Upper lobe of left lung (tissue), 6 donors: ENCODE results near the gene KCP. TPM values are rescaled to one million over a fixed set of nuclear protein-coding genes. Genes with fewer than 3 reads are reported as not detected.

Source experiments
- ATAC-seq, 2 donors: fragments of 200-7000 bp; cut with Tn5 transposase; one replicate each; pipeline ENCODE4 v1.9.1; 2022; ENCODE audit warnings: mild to moderate bottlenecking in 2 of 2, moderate library complexity in 2 of 2; ENCODE audit not compliant: low FRiP score in 2 of 2
- DNase-seq, 2 donors: peaks; one replicate each; pipeline ENCODE4 v3.0.0-alpha.2; 2019 to 2020
- H3K27ac ChIP-seq, 4 donors: fragments of 200-600 bp; sonication (generic); one replicate each; pipeline ENCODE4 v1.5.1; 2016 to 2019
- H3K27me3 ChIP-seq, 4 donors: fragments of 200-600 bp; sonication (generic); one replicate each; pipeline ENCODE4 v1.5.1; 2017 to 2019
- H3K36me3 ChIP-seq, 4 donors: fragments of 200-600 bp; sonication (generic); one replicate each; pipeline ENCODE4 v1.5.1; 2016 to 2019
- H3K4me1 ChIP-seq, 4 donors: fragments of 200-600 bp; sonication (generic); one replicate each; pipeline ENCODE4 v1.5.1; 2018 to 2019
- H3K4me3 ChIP-seq, 4 donors: fragments of 200-600 bp; sonication (generic); one replicate each; pipeline ENCODE4 v1.5.1; 2017 to 2019; ENCODE audit warnings: mild to moderate bottlenecking in 2 of 4, moderate library complexity in 1 of 4
- H3K9me3 ChIP-seq, 4 donors: fragments of 200-600 bp; sonication (generic); one replicate each; pipeline ENCODE4 v1.5.1; 2018 to 2019
- EP300 ChIP-seq, 4 donors: sonication (generic); formaldehyde crosslinking; IDR thresholded peaks; one replicate each; pipeline ENCODE4 v1.5.1; 2017; ENCODE audit warnings: antibody characterized with exemption in 4 of 4, control low read depth in 2 of 4
- POLR2A ChIP-seq, 4 donors: fragments of 450-650 bp; IDR thresholded peaks; one replicate each; pipeline ENCODE4 v1.5.1; 2016 to 2017; ENCODE audit warnings: antibody characterized with exemption in 4 of 4, mild to moderate bottlenecking in 2 of 4
- POLR2AphosphoS5 ChIP-seq, 2 donors: sonication (generic); formaldehyde crosslinking; IDR thresholded peaks; one replicate each; pipeline ENCODE4 v1.5.1; 2017; ENCODE audit warnings: antibody characterized with exemption in 2 of 2
- WGBS, 2 donors: methylation state at CpG; one replicate each; pipeline ENCODE4 v1.1.5; 2017 to 2018; 5-methylcytosine and 5-hydroxymethylcytosine counted together
- total RNA-seq, 6 donors: library from RNA; depleted of rRNA in 4 of 6; stranded (reverse); fragments of >200 nt in 4 of 6; gene quantifications; one replicate each; pipeline versions ENCODE4 v1.1.0 to v1.2.1, GENCODE V29; 2016 to 2021
- TF ChIP-seq, protein P1 (sequence below), 6 experiments: fragments of 450-650 bp in 4 of 6; fragments of 200-600 bp in 2 of 6; sonication (generic) in 2 of 6; IDR thresholded peaks; one replicate each; pipeline ENCODE4 v1.5.1; 2016 to 2019; ENCODE audit warnings: antibody characterized with exemption in 6 of 6
- donor health status: DM: no; HTN: no; CAD: no; lungs with moderate emphysema.
- donor health status: DM: no; HTN: yes; CAD: no; lungs with severe emphysema.

Gene KCP
- total RNA-seq, 6 donors from 2014 or later, result 0.15 to 2.1 (median 1.1) TPM; not detected in 1

DNA sequence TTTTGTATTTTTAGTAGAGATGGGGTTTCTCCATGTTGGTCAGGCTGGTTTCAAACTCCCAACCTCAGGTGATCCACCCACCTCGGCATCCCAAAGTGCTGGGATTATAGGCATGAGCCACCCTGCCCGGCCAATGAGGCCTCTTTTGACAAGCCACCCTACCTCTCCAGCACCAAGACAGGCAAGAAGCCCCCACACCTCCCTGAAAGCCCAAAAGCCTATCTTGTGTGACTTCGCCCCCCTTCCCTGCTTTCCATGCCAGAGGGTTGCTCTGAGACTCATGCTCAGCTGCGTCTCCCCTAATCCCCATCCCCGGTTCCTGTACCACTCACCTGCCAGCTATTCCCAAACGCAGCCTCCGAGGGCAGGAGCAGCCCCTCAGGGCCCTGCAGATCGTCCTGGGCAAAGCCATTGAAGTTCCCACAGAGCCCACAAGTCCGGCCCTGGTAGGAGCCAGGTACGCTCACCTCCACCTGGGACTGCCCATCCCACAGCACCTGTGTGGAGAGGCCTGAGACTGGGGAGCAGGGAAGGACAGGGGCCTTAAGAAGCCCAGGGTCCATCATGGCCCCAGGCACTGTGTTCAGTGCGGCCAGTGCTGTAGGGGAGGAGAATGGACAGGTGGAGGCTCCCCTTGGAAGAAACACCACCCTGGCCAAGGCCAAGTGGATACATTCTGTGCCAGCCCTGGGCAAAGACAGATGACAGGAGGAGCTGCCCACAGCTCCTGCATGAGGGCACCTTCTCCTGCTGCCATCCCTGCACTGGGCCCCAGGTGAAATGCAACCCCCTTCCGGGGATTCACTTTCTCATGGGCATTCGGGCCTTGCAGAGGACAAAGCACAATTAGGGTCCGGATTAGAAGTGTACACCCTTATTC, 32.0 kb downstream of the KCP start:
- TF ChIP-seq EP300 (IDR thresholded peaks at IDR 0.05), result no peak
- no peak for TF ChIP-seq POLR2AphosphoS5 (IDR thresholded peaks at IDR 0.05)
- TF ChIP-seq, protein P1, sequence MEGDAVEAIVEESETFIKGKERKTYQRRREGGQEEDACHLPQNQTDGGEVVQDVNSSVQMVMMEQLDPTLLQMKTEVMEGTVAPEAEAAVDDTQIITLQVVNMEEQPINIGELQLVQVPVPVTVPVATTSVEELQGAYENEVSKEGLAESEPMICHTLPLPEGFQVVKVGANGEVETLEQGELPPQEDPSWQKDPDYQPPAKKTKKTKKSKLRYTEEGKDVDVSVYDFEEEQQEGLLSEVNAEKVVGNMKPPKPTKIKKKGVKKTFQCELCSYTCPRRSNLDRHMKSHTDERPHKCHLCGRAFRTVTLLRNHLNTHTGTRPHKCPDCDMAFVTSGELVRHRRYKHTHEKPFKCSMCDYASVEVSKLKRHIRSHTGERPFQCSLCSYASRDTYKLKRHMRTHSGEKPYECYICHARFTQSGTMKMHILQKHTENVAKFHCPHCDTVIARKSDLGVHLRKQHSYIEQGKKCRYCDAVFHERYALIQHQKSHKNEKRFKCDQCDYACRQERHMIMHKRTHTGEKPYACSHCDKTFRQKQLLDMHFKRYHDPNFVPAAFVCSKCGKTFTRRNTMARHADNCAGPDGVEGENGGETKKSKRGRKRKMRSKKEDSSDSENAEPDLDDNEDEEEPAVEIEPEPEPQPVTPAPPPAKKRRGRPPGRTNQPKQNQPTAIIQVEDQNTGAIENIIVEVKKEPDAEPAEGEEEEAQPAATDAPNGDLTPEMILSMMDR (IDR thresholded peaks at IDR 0.05), result no peak
- TF ChIP-seq POLR2A (IDR thresholded peaks at IDR 0.05), result no peak
- Histone ChIP-seq H3K4me1 (no peaks in the 10 kb centered on the region), H3K36me3 (no peaks in the 10 kb centered on the region), H3K9me3 (no peaks in the 10 kb centered on the region), H3K27ac (no peak overlapping the region), H3K4me3 (no peak overlapping the region), H3K27me3 (peaks cover 0 to 5% (median 0%) of the 10 kb centered on the region in 4 donors)
- WGBS, 2 donors, result 90 to 91% methylated on average over 10 to 14 of the region's 14 CpGs
- DNase-seq, result no peak
- ATAC-seq, result no peak

GRCh38 chr7:128877756-128878120, 32.8 kb downstream of the KCP start:
- Histone ChIP-seq H3K4me3 (no peak overlapping the region), H3K27me3 (peaks cover 0 to 5% (median 0%) of the 10 kb centered on the region in 4 donors), H3K36me3 (no peaks in the 10 kb centered on the region), H3K9me3 (no peaks in the 10 kb centered on the region), H3K27ac (no peak overlapping the region), H3K4me1 (no peaks in the 10 kb centered on the region)
- DNase-seq, result no peak
- ATAC-seq, result no peak
- TF ChIP-seq POLR2AphosphoS5 (IDR thresholded peaks at IDR 0.05) (no peak), EP300 (IDR thresholded peaks at IDR 0.05) (no peak), POLR2A (IDR thresholded peaks at IDR 0.05) (no peak)
- TF ChIP-seq, protein P1 (IDR thresholded peaks at IDR 0.05), result no peak
- 64 to 66% methylated on average over 2 to 4 of the region's 4 CpGs for WGBS, 2 donors

DNA sequence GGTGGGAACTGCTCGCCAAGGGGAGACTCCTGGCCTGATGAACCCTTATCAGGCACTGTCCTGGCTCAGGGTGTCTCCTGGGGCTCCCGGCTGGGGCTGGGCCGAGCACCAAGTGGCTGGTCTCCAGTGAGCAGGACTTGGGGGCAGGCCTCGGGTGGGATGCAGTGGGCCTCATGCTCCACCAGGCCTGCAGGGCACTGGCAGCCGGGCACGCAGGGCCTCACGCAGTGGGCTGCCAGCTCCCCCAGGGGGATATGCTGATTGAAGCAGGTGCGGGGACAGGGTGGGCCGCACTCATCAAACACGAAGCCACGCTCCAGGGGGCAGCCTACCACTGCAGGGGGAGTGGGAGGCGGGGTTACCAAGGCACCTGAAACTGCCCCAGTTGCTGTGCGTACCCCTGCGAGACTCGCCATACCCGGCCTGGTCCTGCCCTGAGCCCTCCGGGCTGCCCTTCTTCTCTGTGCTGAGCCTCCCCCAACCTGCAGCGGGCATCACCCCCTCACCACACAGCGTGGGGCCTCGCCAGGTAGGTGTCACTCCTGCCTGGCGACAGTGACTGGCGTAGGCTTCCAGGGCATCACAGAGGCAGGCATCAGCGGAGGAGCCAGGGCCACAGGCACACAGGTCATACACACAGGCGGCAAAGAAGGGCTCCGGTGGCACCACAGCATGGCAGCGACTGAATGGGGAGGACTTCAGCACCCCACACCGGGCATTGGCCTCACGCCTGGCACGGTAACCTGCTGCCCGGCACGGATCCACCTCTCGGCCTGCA, 33.3 kb downstream of the KCP start:
- H3K27ac ChIP-seq, result no peak overlapping the region
- H3K4me3 ChIP-seq, result no peak overlapping the region
- peaks cover 0 to 5% (median 0%) of the 10 kb centered on the region in 4 donors for H3K27me3 ChIP-seq
- no peak for TF ChIP-seq POLR2A (IDR thresholded peaks at IDR 0.05)
- TF ChIP-seq, protein P1 (IDR thresholded peaks at IDR 0.05), result no peak
- no peak for TF ChIP-seq POLR2AphosphoS5 (IDR thresholded peaks at IDR 0.05)
- no peak for TF ChIP-seq EP300 (IDR thresholded peaks at IDR 0.05)
- H3K4me1 ChIP-seq, result no peaks in the 10 kb centered on the region
- DNase-seq, result peak in 1 of 2 donors; percentile 76
- no peaks in the 10 kb centered on the region for H3K9me3 ChIP-seq
- 93 to 94% methylated on average over 3 to 22 of the region's 32 CpGs for WGBS, 2 donors
- H3K36me3 ChIP-seq, result no peaks in the 10 kb centered on the region
- ATAC-seq, result no peak

GRCh38 chr7:128876586-128876977, 33.9 kb downstream of the KCP start:
- H3K4me1 ChIP-seq, result no peaks in the 10 kb centered on the region
- H3K9me3 ChIP-seq, result no peaks in the 10 kb centered on the region
- no peak for TF ChIP-seq POLR2AphosphoS5 (IDR thresholded peaks at IDR 0.05)
- no peak overlapping the region for H3K4me3 ChIP-seq
- no peak for ATAC-seq
- no peaks in the 10 kb centered on the region for H3K36me3 ChIP-seq
- DNase-seq, result no peak
- H3K27ac ChIP-seq, result no peak overlapping the region
- peaks cover 0 to 5% (median 0%) of the 10 kb centered on the region in 4 donors for H3K27me3 ChIP-seq
- whole genome bisulfite sequencing, 2 donors, result 67 to 78% methylated on average over 1 to 5 of the region's 5 CpGs

DNA sequence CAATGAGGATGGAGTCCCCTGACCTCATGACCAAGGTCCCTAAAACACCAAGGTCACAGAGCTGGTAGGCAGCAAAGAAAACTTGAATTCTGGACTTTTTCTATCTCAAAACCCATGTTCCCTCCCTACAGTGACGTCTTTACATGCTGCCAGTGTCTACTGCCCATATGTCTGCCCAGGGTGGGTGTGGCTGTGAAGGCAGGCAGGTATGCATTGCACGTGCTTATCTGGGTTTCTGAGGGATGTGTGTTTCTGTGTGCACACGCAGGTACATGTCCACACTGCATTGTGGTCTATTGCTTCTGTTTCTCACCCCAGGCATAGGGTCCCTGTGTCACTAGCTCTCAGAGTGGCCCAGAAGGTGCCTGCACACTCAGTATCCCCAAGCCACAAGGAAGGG, 34.4 kb downstream of the KCP start:
- H3K36me3 ChIP-seq, result no peaks in the 10 kb centered on the region
- no peak overlapping the region for H3K27ac ChIP-seq
- ATAC-seq, result no peak
- no peaks in the 10 kb centered on the region for H3K4me1 ChIP-seq
- H3K9me3 ChIP-seq, result no peaks in the 10 kb centered on the region
- TF ChIP-seq, protein P1 (IDR thresholded peaks at IDR 0.05), result no peak
- TF ChIP-seq POLR2A (IDR thresholded peaks at IDR 0.05) (no peak), POLR2AphosphoS5 (IDR thresholded peaks at IDR 0.05) (no peak), EP300 (IDR thresholded peaks at IDR 0.05) (no peak)
- peaks cover 0 to 5% (median 0%) of the 10 kb centered on the region in 4 donors for H3K27me3 ChIP-seq
- WGBS, 2 donors, result 74% methylated on average over 3 of the region's 3 CpGs
- no peak for DNase-seq
- no peak overlapping the region for H3K4me3 ChIP-seq
